Gastrocnemius medialis (tissue), 4 donors: ENCODE data around the gene PLD2. TPM values are rescaled to one million over a fixed set of nuclear protein-coding genes. Genes with fewer than 3 reads are reported as not detected.

Experiments used
- ATAC-seq, 2 donors: fragments of 150-250 bp; one replicate each; pipeline ENCODE4 v1.9.1; 2016
- DNase-seq, 2 donors: peaks; one replicate each; pipeline ENCODE4 v3.0.0-alpha.2; 2019
- H3K27ac ChIP-seq, 4 donors: fragments of 200-600 bp; sonication (generic); 1 replicate in 1 of 4; 2 replicates in 3 of 4; pipeline ENCODE4 v1.5.1; 2016 to 2018; ENCODE audit warnings: mild to moderate bottlenecking in 2 of 4, moderate library complexity in 1 of 4
- H3K27me3 ChIP-seq, 3 donors: fragments of 200-600 bp; sonication (generic) in 2 of 3; 1 replicate in 1 of 3; 2 replicates in 2 of 3; pipeline versions ENCODE4 v1.5.1 to v1.6.0; 2016 to 2019; ENCODE audit warnings: mild to moderate bottlenecking in 1 of 3, moderate library complexity in 1 of 3
- H3K36me3 ChIP-seq, 2 donors: fragments of 200-600 bp; sonication (generic) in 1 of 2; one replicate each; pipeline ENCODE4 v1.5.1; 2017 to 2018
- H3K4me1 ChIP-seq, 2 donors: fragments of 200-600 bp; sonication (generic) in 1 of 2; one replicate each; pipeline ENCODE4 v1.5.1; 2016 to 2017; ENCODE audit warnings: mild to moderate bottlenecking in 2 of 2
- H3K4me3 ChIP-seq, 4 donors: fragments of 200-600 bp; sonication (generic) in 3 of 4; 1 replicate in 1 of 4; 2 replicates in 3 of 4; pipeline ENCODE4 v1.5.1; 2016 to 2019; ENCODE audit warnings: mild to moderate bottlenecking in 2 of 4
- H3K9me3 ChIP-seq, 3 donors: fragments of 200-600 bp; sonication (generic) in 2 of 3; 1 replicate in 1 of 3; 2 replicates in 2 of 3; pipeline ENCODE4 v1.5.1; 2016 to 2019
- POLR2A ChIP-seq, 2 donors: fragments of 450-650 bp; IDR thresholded peaks; one replicate each; pipeline ENCODE4 v1.6.1; 2017; ENCODE audit warnings: antibody characterized with exemption in 2 of 2, mild to moderate bottlenecking in 2 of 2, moderate library complexity in 2 of 2
- in situ Hi-C, 4 donors: fragments of 200-750 bp; cut with MboI; loops; one replicate each; pipeline versions ENCODE4 v1.15.0 to v1.8.0; 2017; ENCODE audit warnings: low sequenced_read_pairs in 4 of 4
- intact Hi-C: fragments of 100-400 bp; cut with DNase I; formaldehyde crosslinking; loops from one replicate; pipeline ENCODE4 v1.15.1; 2023; ENCODE audit warnings: low total_unique reads
- total RNA-seq, 4 donors: library from RNA; depleted of rRNA; stranded (reverse); fragments of >200 nt; gene quantifications; one replicate each; pipeline versions ENCODE4 v1.1.0 to v1.2.3, GENCODE V29; 2016
- TF ChIP-seq, protein P1 (sequence below), 5 experiments: fragments of 450-650 bp in 3 of 5; fragments of 200-600 bp in 2 of 5; sonication (generic) in 2 of 5; IDR thresholded peaks in 4 of 5; conservative IDR thresholded peaks in 1 of 5; 1 replicate in 4 of 5; 2 replicates in 1 of 5; pipeline ENCODE4 v1.5.1; 2016 to 2019; ENCODE audit warnings: antibody characterized with exemption in 5 of 5, mild to moderate bottlenecking in 3 of 5, moderate library complexity in 3 of 5

The PLD2 gene
- total RNA-seq, 4 donors from 2014 or later = 2.8 to 5.8 (median 4.2) TPM

DNA sequence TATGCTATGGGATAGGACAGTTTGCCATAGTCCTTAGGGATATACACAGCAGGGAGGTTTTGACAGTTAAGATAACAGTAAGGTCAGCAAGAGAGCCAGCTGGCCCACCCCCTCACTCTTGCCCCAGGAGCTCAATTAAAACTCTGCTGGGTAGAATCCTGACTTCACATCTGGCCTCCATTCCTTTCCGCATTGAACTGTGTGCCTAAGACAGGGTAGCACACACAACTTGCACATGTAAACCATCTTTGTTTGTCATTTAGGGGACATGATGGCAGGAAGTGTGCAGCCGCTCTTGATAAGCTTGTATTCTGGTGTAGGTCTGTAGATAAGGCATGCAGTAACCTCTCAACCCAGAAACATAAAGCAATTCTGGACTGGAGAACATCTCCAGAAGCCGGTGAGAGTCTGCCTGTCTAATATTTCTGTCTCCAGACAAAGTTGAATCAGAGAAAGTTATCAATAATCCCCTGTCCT lies 31.4 kb downstream of the PLD2 start:
- TF ChIP-seq POLR2A (IDR thresholded peaks at IDR 0.05) = no peak
- TF ChIP-seq, protein P1, sequence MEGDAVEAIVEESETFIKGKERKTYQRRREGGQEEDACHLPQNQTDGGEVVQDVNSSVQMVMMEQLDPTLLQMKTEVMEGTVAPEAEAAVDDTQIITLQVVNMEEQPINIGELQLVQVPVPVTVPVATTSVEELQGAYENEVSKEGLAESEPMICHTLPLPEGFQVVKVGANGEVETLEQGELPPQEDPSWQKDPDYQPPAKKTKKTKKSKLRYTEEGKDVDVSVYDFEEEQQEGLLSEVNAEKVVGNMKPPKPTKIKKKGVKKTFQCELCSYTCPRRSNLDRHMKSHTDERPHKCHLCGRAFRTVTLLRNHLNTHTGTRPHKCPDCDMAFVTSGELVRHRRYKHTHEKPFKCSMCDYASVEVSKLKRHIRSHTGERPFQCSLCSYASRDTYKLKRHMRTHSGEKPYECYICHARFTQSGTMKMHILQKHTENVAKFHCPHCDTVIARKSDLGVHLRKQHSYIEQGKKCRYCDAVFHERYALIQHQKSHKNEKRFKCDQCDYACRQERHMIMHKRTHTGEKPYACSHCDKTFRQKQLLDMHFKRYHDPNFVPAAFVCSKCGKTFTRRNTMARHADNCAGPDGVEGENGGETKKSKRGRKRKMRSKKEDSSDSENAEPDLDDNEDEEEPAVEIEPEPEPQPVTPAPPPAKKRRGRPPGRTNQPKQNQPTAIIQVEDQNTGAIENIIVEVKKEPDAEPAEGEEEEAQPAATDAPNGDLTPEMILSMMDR (IDR thresholded peaks at IDR 0.05 in 4 of 5, conservative IDR thresholded peaks at IDR 0.05 in 1 of 5) = no peak
- in situ Hi-C loops = no loop called here
- Histone ChIP-seq H3K4me3 (no peak overlapping the region), H3K4me1 (peaks cover 22 to 44% of the 10 kb centered on the region in 2 donors), H3K27me3 (no peaks in the 10 kb centered on the region), H3K36me3 (no peaks in the 10 kb centered on the region), H3K27ac (peak overlapping the region in 1 of 4 donors; percentile 64), H3K9me3 (no peaks in the 10 kb centered on the region)
- ATAC-seq (no peak), DNase-seq (no peak)
- intact Hi-C loops = no loop called here

GRCh38 chr17:4839221-4839620 lies 32.3 kb downstream of the PLD2 start:
- in situ Hi-C loops (no loop called here), intact Hi-C loops (no loop called here)
- ATAC-seq = no peak
- TF ChIP-seq POLR2A (IDR thresholded peaks at IDR 0.05) = no peak
- TF ChIP-seq, protein P1 (IDR thresholded peaks at IDR 0.05 in 4 of 5, conservative IDR thresholded peaks at IDR 0.05 in 1 of 5) = no peak
- no peaks in the 10 kb centered on the region for H3K36me3 ChIP-seq
- no peaks in the 10 kb centered on the region for H3K9me3 ChIP-seq
- H3K27ac ChIP-seq = no peak overlapping the region
- H3K27me3 ChIP-seq = no peaks in the 10 kb centered on the region
- H3K4me3 ChIP-seq = no peak overlapping the region
- DNase-seq = no peak
- peaks cover 19 to 40% of the 10 kb centered on the region in 2 donors for H3K4me1 ChIP-seq

DNA sequence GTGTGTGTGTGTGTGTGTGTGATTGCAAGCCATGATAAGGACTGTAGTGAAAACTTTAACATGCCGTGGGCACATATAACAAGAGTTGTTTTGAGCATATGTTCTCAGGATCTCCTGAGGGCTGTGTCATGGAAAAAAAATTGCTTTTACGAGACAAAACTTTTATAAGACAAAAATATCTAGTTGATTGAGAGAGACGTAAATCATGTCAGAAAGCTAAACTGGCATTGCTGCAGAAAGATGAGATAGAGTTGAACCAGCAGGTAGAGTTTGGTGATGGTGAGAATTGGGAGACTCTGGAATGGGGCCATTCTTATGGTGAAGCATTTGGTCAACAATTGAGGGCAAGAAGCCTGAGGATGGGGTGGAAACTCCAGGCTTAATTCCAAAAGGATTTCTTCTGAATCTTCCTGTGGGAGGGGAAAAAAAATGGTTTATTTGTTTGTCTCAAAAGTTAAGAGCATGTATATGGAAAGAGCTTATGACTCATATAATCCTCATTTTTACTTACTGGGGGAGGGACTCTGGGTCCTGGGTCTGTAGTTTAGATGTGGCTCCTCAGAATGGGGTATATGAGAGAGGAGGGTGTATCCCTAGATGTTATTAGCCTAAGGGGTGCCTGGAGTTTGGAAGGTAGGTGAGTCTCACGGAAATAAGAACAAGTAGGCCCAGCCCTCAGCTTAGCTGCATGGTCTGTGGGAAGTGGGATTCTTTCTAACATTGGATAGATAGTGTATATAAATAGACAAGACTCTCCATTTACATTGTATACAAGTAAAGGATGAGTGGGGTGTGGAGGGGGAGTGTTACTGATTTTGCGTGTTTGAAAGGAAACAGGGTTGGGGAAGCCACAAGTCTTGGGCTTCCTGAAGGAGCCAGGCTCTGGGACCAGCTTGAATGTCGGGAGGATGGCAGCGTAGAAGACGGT lies 33.3 kb downstream of the PLD2 start:
- in situ Hi-C loops (no loop called here), intact Hi-C loops (no loop called here)
- Histone ChIP-seq H3K4me1 (peaks cover 11 to 30% of the 10 kb centered on the region in 2 donors), H3K36me3 (no peaks in the 10 kb centered on the region), H3K9me3 (no peaks in the 10 kb centered on the region), H3K4me3 (no peak overlapping the region), H3K27me3 (no peaks in the 10 kb centered on the region), H3K27ac (no peak overlapping the region)
- ATAC-seq = no peak
- TF ChIP-seq, protein P1 (IDR thresholded peaks at IDR 0.05 in 4 of 5, conservative IDR thresholded peaks at IDR 0.05 in 1 of 5) = no peak
- TF ChIP-seq POLR2A (IDR thresholded peaks at IDR 0.05) = no peak
- DNase-seq = no peak

DNA sequence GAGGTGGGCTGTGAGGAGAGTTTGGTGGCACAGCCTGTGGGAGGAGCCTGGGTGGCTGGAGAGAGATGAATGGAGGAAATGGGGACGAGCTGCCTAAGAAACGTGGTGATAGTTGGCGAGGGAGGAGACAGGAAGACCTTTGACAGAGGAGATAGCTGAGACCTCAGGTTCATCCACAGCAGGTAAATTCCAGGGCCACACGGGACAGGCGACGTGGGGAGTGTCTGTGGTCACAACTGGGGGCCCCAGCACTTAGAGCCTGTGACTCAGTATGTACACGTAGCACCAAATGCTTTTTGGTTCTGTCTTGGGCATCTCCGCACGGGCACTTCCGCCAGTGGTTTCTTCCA lies 33.9 kb downstream of the PLD2 start:
- no peak for ATAC-seq
- DNase-seq = no peak
- H3K27me3 ChIP-seq = no peaks in the 10 kb centered on the region
- no peak overlapping the region for H3K4me3 ChIP-seq
- in situ Hi-C loops = no loop called here
- no peaks in the 10 kb centered on the region for H3K9me3 ChIP-seq
- TF ChIP-seq, protein P1 (IDR thresholded peaks at IDR 0.05 in 4 of 5, conservative IDR thresholded peaks at IDR 0.05 in 1 of 5) = no peak
- peaks cover 11 to 27% of the 10 kb centered on the region in 2 donors for H3K4me1 ChIP-seq
- H3K36me3 ChIP-seq = no peaks in the 10 kb centered on the region
- H3K27ac ChIP-seq = no peak overlapping the region
- intact Hi-C loops = no loop called here
